ENCODE data around the gene PTPRD.

The PTPRD gene

DNA sequence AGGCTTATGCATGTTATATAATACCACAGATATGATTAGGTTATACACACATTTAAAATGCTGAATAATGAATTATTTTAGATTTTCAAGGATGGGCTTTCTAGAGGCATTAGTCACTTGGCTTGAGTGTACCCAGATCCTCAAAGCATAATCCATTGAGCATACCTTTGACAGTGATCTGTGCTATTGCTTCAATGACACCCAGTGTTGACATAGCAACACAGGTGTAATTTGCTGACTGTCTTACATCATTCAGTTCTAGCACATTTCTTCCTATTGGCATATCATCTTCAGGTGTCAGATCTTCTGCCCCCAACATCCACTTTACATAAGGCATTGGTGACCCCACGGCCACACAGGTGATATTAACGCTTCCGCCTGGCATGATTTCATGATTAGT lies 2091.7 kb downstream of the PTPRD start:
- no peak overlapping the region for H3K27ac Mint-ChIP-seq
- H3K4me1 Mint-ChIP-seq = no peaks in the 10 kb centered on the region
- no peak overlapping the region for H3K4me3 Mint-ChIP-seq
- no peaks in the 10 kb centered on the region for H3K36me3 Mint-ChIP-seq
- no peaks in the 10 kb centered on the region for H3K27me3 Mint-ChIP-seq
- H3K9me3 Mint-ChIP-seq = no peaks in the 10 kb centered on the region
- no peak for ATAC-seq

DNA sequence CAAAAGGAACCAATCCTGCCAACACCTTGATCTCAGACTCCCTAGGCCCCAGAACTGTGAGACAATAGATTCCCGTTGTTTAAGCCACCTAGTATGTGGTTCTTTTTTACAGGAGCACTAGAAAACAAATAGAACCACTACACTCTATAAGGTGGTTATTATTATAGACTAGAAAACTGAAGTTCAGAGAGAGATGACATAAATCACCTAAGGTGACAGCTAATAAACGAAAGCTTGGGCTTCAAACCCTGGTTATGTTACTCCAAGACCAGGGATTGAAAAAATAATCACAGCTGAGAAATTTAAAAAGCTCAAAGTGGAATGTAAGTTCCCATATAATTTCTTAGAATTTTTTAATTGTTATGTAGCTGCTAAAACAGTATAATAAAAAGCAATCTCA lies 2097.1 kb downstream of the PTPRD start:
- Mint-ChIP-seq H3K27ac (no peak overlapping the region), H3K27me3 (no peaks in the 10 kb centered on the region), H3K4me3 (no peak overlapping the region), H3K4me1 (no peaks in the 10 kb centered on the region), H3K36me3 (no peaks in the 10 kb centered on the region), H3K9me3 (no peaks in the 10 kb centered on the region)
- ATAC-seq = no peak

DNA sequence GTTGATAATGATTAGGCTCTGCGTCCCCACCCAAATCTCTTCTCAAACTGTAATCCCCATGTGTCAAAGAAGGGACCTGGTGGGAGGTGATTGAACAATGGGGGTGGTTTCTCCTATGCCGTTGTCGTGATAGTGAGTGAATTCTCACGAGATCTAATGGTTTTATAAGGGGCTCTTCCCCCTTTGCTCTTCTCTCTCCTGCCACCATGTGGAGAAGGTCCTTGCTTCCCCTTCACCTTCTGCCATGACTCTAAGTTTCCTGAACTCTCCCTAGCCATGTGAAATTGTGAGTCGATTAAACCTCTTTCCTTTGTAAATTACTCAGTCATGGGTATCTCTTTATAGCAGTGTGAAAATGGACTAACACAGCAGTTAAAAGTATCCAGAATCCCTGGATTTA lies 2098.0 kb downstream of the PTPRD start:
- no peaks in the 10 kb centered on the region for H3K9me3 Mint-ChIP-seq
- H3K36me3 Mint-ChIP-seq = no peaks in the 10 kb centered on the region
- no peak overlapping the region for H3K27ac Mint-ChIP-seq
- H3K27me3 Mint-ChIP-seq = no peaks in the 10 kb centered on the region
- no peak overlapping the region for H3K4me3 Mint-ChIP-seq
- ATAC-seq = no peak
- no peaks in the 10 kb centered on the region for H3K4me1 Mint-ChIP-seq

DNA sequence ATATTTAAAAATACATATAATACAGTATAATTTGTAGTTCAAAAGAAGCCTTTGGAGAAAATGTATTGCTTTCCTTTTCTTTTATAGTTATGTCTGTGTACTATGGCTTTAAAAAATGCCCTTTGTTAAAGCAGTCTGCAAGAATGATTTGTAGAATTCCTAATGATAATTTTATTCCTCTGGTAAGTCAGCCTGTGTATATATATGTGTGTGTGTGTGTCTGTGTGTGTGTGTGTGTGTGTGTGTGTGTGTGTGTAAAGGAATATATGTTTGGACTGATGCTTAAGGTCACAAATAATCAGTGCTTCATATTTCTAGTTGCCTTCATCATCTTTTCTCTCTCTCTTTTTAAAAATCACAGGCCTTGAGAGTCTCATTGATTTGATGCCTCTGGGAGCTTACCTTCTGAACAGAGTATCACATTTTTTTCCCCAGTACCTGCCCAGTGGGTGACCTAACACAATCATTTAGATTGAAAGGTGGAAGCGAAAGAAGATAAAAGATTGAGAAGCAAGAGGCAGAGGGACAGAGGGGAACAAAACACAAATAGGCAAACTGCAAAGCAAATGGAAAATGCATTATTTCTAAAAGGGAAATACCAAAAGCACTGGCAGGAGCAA lies 2104.0 kb downstream of the PTPRD start:
- H3K4me3 Mint-ChIP-seq = no peak overlapping the region
- no peaks in the 10 kb centered on the region for H3K36me3 Mint-ChIP-seq
- H3K27me3 Mint-ChIP-seq = no peaks in the 10 kb centered on the region
- H3K4me1 Mint-ChIP-seq = no peaks in the 10 kb centered on the region
- no peak for ATAC-seq
- H3K9me3 Mint-ChIP-seq = no peaks in the 10 kb centered on the region
- H3K27ac Mint-ChIP-seq = no peak overlapping the region

DNA sequence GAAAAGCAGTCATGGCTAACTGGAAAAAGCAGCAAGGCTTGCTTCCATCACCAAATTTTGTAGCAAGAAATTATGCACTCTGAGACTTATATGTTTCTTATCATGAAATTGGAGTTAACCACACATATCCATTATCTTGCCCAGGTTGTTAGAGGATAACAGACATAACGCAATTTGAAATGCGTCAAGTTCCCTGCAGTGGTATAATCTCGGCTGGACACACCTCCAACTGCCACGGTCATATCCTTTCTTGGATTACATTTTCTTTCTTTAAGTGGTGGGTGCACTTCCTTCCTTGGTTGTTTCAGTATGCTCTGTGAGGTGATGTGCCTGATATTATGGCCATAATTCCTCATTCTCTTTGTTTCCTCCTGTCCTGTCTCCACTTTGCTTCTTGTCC lies 2118.2 kb downstream of the PTPRD start:
- H3K9me3 Mint-ChIP-seq = no peaks in the 10 kb centered on the region
- no peaks in the 10 kb centered on the region for H3K36me3 Mint-ChIP-seq
- no peaks in the 10 kb centered on the region for H3K4me1 Mint-ChIP-seq
- no peak for ATAC-seq
- H3K4me3 Mint-ChIP-seq = no peak overlapping the region
- no peak overlapping the region for H3K27ac Mint-ChIP-seq
- no peaks in the 10 kb centered on the region for H3K27me3 Mint-ChIP-seq

DNA sequence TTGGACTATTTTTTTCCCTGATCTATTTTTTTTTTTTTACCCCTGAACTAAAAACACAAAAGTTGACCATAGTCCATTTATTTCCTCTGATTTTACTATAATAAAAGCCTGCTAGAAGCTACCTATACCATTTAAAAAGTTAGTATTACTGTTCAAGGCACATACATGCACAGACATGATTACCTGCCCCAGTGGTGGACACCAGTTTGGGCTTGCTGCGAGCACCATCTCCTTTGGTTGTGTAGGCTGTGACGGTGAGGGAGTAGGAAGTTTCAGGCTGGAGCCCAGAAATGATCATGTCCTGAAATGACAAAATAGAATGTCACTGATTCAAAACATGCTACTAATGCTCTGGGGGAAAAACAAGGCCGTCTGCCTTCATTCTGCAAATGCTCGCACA lies 2120.1 kb downstream of the PTPRD start:
- no peak overlapping the region for H3K4me3 Mint-ChIP-seq
- H3K27me3 Mint-ChIP-seq = no peaks in the 10 kb centered on the region
- H3K27ac Mint-ChIP-seq = no peak overlapping the region
- H3K9me3 Mint-ChIP-seq = no peaks in the 10 kb centered on the region
- no peaks in the 10 kb centered on the region for H3K36me3 Mint-ChIP-seq
- no peak for ATAC-seq
- no peaks in the 10 kb centered on the region for H3K4me1 Mint-ChIP-seq

DNA sequence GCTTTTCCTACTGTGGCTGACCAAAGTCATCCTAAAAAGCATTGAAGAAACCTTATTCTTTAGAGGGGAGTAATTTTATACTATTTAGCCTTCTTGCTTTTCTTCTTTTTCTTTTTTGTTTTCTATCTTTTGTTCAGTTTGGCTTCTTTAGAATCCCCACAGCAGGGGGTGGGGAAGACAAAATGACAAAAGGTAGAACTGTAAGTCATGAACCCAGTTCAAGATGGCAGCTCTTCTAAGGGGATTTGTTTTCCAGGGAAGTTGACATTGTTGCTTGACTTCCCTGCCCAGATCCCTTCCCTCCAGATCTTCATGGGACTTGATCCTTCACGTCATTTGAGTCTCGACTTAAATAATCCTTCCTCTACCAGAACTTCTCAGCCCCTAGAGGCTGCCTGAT lies 2120.8 kb downstream of the PTPRD start:
- Mint-ChIP-seq H3K36me3 (no peaks in the 10 kb centered on the region), H3K27me3 (no peaks in the 10 kb centered on the region), H3K4me1 (no peaks in the 10 kb centered on the region), H3K4me3 (no peak overlapping the region), H3K9me3 (no peaks in the 10 kb centered on the region), H3K27ac (no peak overlapping the region)
- ATAC-seq = no peak

DNA sequence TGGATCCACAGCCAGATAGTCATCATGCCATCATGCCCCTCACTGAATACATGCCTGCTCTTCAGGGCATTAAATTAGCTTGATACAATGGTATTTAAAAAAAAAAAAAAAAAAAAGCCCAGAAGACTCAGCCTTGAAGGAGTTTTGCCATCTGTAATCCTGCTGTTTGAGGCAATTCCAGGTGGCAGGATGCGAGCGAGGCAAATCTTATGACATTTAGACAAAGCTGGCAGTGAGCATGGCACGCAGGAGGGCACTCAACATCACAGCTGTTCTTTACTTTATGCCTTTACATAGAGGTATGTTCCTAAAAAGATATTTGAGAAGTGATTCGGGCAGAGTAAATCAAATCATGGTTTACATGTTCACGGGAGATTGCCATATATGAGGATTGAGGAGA lies 2121.2 kb downstream of the PTPRD start:
- no peak overlapping the region for H3K4me3 Mint-ChIP-seq
- H3K36me3 Mint-ChIP-seq = no peaks in the 10 kb centered on the region
- no peaks in the 10 kb centered on the region for H3K4me1 Mint-ChIP-seq
- no peaks in the 10 kb centered on the region for H3K9me3 Mint-ChIP-seq
- no peak for ATAC-seq
- H3K27ac Mint-ChIP-seq = no peak overlapping the region
- H3K27me3 Mint-ChIP-seq = no peaks in the 10 kb centered on the region

DNA sequence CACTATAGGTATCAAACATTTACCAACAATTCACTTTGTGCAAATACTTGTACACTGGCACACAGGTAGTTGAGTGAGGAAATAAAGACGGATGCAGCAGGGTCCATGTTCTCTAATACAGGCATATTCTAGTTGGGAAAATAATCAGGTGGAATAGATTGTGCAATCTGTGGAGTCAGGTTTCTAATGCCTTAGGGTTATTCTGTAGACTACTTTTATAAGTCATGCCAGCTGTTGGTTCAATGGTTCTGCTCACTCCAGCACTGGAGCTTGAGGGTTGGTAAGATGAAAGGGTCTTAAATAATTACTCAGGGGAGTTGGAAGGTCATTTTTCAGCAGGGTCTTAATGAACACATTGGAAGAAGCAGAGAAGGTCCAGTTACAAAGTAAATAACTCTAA lies 2123.0 kb downstream of the PTPRD start:
- Mint-ChIP-seq H3K27ac (no peak overlapping the region), H3K27me3 (no peaks in the 10 kb centered on the region), H3K4me3 (no peak overlapping the region), H3K9me3 (no peaks in the 10 kb centered on the region), H3K4me1 (no peaks in the 10 kb centered on the region), H3K36me3 (no peaks in the 10 kb centered on the region)
- no peak for ATAC-seq

DNA sequence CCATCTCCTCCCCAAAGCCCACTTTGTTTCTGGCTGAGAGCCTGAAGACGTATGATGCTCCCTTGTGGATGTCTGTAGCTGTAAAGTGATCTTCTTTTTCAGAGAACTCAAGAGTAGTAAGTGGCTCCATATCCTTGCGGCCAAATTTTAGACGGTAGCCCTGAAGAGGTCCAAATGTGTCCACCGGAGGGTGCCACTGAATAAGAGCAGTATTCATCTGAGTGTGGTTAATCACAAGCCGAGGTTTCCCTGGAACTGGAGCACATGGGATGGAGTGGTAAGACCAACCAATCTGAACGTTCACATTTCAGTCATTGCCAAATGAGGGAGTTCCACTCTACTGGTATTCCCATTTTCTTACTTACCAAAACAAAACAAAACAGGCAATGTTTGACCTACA lies 2126.7 kb downstream of the PTPRD start:
- Mint-ChIP-seq H3K27ac (no peak overlapping the region), H3K27me3 (peaks cover 6% of the 10 kb centered on the region), H3K4me3 (no peak overlapping the region), H3K36me3 (no peaks in the 10 kb centered on the region), H3K9me3 (no peaks in the 10 kb centered on the region), H3K4me1 (no peaks in the 10 kb centered on the region)
- no peak for ATAC-seq

DNA sequence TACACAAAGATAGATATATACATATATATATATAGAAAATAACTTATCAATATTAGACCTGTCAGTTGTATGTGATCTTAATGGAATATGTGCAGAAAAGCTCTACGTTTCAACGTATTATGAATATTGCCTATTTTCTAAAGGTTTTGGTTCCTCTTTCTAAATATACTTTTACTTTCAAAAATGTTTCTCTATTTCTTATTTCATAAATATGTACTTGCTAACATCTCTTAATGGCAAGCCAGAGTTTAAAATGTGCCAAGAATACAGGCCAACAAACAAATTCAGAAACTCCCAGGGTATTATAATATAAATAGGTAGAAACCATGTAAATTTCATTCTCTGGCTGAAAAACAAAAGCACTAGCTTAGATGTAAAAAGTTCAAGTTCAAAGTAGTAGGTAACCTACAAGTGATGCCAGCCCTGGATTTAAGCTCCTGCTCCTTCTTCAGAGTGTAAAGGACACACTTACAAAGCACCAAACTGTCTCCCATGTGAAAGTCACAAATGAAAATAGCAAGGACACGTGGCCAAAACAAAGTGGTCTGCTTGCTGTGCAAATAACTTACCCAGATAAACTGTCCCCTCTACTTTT lies 2128.1 kb downstream of the PTPRD start:
- H3K27ac Mint-ChIP-seq = no peak overlapping the region
- H3K4me1 Mint-ChIP-seq = no peaks in the 10 kb centered on the region
- ATAC-seq = no peak
- no peak overlapping the region for H3K4me3 Mint-ChIP-seq
- H3K9me3 Mint-ChIP-seq = no peaks in the 10 kb centered on the region
- no peaks in the 10 kb centered on the region for H3K36me3 Mint-ChIP-seq
- H3K27me3 Mint-ChIP-seq = peaks cover 6% of the 10 kb centered on the region

DNA sequence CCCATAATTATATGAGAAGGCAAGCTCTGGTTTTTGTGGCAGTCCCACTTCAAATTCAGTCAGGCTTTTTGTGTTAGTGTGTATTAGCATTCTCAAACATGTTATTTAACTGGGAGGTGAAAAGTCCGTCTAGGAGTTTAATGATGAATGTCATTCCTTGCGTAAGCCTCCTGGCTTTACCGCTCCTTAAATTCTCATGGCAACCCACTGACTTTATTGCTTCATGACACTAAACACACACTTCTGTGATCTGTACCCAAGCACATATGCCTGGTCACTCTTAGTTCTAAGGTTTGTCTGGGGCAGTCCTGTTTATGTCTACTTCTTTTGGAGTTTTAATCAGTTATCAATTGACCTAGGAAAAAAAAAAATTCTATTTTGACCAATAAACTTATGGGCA lies 2135.4 kb downstream of the PTPRD start:
- H3K27ac Mint-ChIP-seq = no peak overlapping the region
- no peaks in the 10 kb centered on the region for H3K36me3 Mint-ChIP-seq
- no peaks in the 10 kb centered on the region for H3K27me3 Mint-ChIP-seq
- H3K4me3 Mint-ChIP-seq = no peak overlapping the region
- no peak for ATAC-seq
- no peaks in the 10 kb centered on the region for H3K4me1 Mint-ChIP-seq
- no peaks in the 10 kb centered on the region for H3K9me3 Mint-ChIP-seq

DNA sequence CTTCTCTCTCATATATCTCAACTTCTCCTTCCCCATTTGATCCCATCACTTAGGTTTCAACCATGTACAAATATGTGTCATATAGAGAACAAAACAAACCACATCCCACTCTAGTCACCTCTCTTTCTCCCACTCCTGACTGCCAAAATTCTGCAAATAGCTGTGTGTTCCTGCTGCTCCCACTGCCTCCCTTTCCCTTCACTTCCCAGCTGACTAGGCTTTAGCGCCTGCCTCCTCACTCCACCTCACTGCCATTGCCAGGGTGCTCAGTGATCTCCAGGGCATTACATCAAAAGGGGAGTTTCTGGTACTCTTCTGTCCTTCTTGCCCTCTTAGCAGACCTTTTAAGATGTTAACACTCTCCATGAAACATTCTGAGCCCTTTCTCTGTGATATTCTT lies 2137.9 kb downstream of the PTPRD start:
- Mint-ChIP-seq H3K36me3 (no peaks in the 10 kb centered on the region), H3K4me3 (no peak overlapping the region), H3K27ac (no peak overlapping the region), H3K4me1 (no peaks in the 10 kb centered on the region), H3K9me3 (no peaks in the 10 kb centered on the region), H3K27me3 (no peaks in the 10 kb centered on the region)
- ATAC-seq = no peak

DNA sequence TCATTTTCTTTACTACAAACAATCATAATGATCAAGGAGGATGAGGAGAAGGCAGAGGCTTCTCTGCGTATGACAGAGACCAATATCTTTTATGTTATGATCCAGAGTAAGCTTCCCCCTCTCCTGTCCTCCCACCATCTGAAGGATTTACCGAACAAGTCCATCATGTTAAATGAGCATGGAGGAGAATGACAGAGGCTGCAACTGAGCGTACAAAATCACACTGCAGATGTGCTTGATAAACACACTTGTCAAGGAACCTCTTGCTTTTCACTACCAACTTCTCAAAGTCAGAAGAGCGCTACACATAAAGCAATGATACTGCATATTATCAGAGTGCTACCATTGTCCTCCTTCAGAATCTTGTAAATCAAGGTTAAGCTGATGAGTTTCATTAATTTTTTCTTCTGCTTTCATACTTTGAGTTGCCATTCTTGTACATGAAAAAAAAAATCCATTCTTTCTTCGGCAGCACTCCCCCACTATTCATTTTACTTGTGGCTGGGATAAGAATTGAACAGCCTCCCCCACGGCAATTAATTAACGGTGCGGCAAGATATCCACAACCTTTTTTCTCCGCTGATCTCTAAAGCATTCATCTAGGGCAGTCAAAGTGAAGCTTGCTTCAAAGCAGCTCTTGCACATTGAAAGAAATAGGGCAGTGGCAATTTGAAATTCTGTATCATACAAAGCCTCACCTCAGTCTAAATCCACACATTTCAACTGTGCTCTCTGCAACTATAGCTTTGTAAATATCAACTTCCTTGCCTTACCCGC lies 2139.4 kb downstream of the PTPRD start:
- Mint-ChIP-seq H3K4me1 (no peaks in the 10 kb centered on the region), H3K9me3 (no peaks in the 10 kb centered on the region), H3K27ac (no peak overlapping the region), H3K36me3 (no peaks in the 10 kb centered on the region), H3K27me3 (no peaks in the 10 kb centered on the region), H3K4me3 (no peak overlapping the region)
- no peak for ATAC-seq

DNA sequence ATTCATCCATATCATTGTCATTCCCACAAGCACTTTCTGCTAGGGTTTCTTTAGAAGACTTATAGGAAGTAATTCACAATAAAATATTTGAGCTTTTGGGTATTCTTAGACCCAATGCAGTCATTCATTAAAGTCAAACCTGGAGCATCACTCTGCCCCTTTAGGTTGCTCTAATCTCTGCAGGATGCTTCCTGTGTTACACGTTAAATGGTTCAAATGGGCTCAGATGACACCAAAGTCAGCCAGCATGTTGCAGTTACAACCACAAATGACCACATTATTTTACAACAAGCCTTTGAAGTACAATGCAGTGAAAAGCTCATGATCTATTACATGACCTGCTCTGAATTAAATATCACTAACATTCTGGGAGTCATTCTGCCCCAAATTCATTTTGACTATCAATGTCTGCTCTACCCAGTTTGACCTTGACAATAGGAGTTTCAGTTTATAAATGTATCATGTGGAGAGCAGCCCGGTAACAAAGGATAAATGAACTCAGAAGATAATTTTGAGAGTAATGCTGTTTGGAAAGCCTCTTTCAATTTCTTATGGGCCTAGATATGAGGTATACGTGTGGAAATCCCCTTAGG lies 2144.7 kb downstream of the PTPRD start:
- Mint-ChIP-seq H3K4me3 (no peak overlapping the region), H3K9me3 (no peaks in the 10 kb centered on the region), H3K27ac (no peak overlapping the region), H3K4me1 (no peaks in the 10 kb centered on the region), H3K27me3 (no peaks in the 10 kb centered on the region), H3K36me3 (no peaks in the 10 kb centered on the region)
- no peak for ATAC-seq

DNA sequence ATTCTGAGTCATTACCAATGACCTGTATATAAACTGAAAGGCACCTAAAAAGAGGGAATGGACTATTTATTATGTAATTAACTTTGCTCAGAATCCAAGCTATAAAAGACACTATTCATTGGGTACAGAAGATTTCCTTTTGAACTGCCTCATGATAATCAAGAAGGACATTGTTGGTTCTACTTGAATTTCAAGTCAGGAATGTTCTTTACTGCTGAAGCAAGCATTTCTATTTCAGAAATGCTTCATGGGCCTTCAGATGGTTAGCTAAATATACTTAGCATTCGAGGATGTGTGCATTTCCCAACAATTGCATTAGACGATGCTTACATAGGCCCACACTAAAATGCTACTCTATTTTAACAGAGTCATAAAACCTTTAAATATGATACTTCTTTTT lies 2155.0 kb downstream of the PTPRD start:
- no peaks in the 10 kb centered on the region for H3K36me3 Mint-ChIP-seq
- no peak overlapping the region for H3K4me3 Mint-ChIP-seq
- H3K4me1 Mint-ChIP-seq = no peaks in the 10 kb centered on the region
- H3K27ac Mint-ChIP-seq = no peak overlapping the region
- peaks cover 9% of the 10 kb centered on the region for H3K27me3 Mint-ChIP-seq
- no peak for ATAC-seq
- H3K9me3 Mint-ChIP-seq = no peaks in the 10 kb centered on the region
